ENCODE data around the gene CLTA. TPM values are rescaled to one million over a fixed set of nuclear protein-coding genes. Genes with fewer than 3 reads are reported as not detected.
A peak's percentile ranks its signal among the peaks of the same experiment; 100 is the strongest.

The CLTA gene
- total RNA-seq, 4 donors from 2014 or later: 136 to 195 (median 158) TPM

- ATAC-seq: no peak
- no peaks in the 10 kb centered on the region for H3K27me3 ChIP-seq
- H3K4me1 ChIP-seq: peaks cover 19 to 53% (median 31%) of the 10 kb centered on the region in 3 donors
- H3K9me3 ChIP-seq: no peaks in the 10 kb centered on the region
- no peak for TF ChIP-seq EP300 (IDR thresholded peaks at IDR 0.05)
- TF ChIP-seq POLR2AphosphoS5 (IDR thresholded peaks at IDR 0.05): no peak
- TF ChIP-seq, protein P1, sequence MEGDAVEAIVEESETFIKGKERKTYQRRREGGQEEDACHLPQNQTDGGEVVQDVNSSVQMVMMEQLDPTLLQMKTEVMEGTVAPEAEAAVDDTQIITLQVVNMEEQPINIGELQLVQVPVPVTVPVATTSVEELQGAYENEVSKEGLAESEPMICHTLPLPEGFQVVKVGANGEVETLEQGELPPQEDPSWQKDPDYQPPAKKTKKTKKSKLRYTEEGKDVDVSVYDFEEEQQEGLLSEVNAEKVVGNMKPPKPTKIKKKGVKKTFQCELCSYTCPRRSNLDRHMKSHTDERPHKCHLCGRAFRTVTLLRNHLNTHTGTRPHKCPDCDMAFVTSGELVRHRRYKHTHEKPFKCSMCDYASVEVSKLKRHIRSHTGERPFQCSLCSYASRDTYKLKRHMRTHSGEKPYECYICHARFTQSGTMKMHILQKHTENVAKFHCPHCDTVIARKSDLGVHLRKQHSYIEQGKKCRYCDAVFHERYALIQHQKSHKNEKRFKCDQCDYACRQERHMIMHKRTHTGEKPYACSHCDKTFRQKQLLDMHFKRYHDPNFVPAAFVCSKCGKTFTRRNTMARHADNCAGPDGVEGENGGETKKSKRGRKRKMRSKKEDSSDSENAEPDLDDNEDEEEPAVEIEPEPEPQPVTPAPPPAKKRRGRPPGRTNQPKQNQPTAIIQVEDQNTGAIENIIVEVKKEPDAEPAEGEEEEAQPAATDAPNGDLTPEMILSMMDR (IDR thresholded peaks at IDR 0.05): no peak
- no peak for TF ChIP-seq POLR2A (IDR thresholded peaks at IDR 0.05)
- H3K36me3 ChIP-seq: peaks cover 0 to 29% of the 10 kb centered on the region in 2 donors
- WGBS, 2 donors (ENCODE audit: low coverage in 1 of 2): 28 to 45% methylated on average over 3 to 4 of the region's 4 CpGs
- no peak overlapping the region for H3K4me3 ChIP-seq
- no peak overlapping the region for H3K27ac ChIP-seq
Measured at GRCh38 chr9:36194326-36195000, 3.7 kb downstream of the CLTA start.

DNA sequence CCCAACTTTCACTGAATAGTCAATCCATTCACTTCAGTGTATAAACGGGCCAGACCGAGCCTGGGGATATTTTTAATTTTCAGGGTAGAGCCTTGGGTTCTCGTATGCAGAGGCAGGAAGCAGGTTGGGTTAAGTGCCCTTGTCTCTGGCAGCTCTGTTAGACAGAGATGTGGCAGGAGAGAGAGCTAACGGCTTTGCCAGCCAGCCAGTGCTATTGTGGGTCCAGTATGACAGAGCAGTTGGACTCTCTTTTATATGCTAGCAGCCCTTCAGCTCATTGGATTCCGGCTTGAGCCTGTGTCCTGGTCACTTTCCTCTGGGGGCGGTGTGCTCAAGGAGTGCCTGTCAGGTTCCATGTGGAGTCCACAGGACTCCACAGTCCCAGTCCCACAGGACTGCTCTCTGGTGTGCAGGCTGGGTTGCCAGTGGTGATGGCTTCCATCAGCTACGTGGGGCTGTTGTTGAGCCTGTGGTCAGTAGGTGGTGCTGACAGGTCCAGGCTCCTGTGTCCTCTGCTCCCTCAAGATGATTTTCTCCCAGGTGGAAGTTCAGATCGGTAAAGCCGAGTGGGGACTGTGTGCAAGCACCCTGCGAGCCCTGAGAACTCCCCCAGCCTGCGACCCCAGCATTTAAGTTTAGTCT, 14.3 kb downstream of the CLTA start:
- no peak for TF ChIP-seq POLR2AphosphoS5 (IDR thresholded peaks at IDR 0.05)
- Histone ChIP-seq H3K4me1 (peaks cover 0 to 36% (median 7%) of the 10 kb centered on the region in 3 donors), H3K27ac (no peak overlapping the region), H3K36me3 (peaks cover 6 to 100% of the 10 kb centered on the region in 2 donors), H3K27me3 (no peaks in the 10 kb centered on the region), H3K9me3 (no peaks in the 10 kb centered on the region), H3K4me3 (no peak overlapping the region)
- ATAC-seq: no peak
- WGBS, 2 donors (ENCODE audit: low coverage in 1 of 2): 83 to 87% methylated on average over 3 of the region's 11 CpGs

DNA sequence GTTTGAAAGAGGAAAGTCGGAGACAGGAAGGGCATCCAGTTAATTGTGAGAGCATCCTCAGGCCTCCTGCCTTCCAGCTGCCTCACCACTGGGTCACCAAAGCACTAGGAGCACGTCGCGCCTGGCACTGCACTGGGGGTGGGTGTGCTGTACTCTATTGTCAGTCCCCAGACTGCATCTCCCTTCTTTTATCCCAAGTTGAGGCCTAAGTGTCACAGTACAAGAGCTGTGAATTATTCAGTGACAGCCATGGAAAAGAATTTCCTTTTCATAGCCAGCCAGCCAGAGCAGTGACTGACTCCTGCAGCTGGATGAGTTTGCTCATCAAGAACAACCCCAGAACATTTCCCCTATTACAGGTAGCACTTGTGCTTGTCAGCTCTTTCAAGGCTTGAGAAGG, 16.3 kb downstream of the CLTA start:
- no peaks in the 10 kb centered on the region for H3K9me3 ChIP-seq
- peak overlapping the region in 1 of 4 donors; percentile 28 for H3K27ac ChIP-seq
- H3K27me3 ChIP-seq: no peaks in the 10 kb centered on the region
- no peak overlapping the region for H3K4me3 ChIP-seq
- TF ChIP-seq, protein P1 (IDR thresholded peaks at IDR 0.05): no peak
- TF ChIP-seq POLR2AphosphoS5 (IDR thresholded peaks at IDR 0.05) (no peak), EP300 (IDR thresholded peaks at IDR 0.05) (no peak), POLR2A (IDR thresholded peaks at IDR 0.05) (no peak)
- 80 to 83% methylated on average over 1 of the region's 4 CpGs for WGBS, 2 donors (ENCODE audit: low coverage in 1 of 2)
- H3K36me3 ChIP-seq: peaks cover 6 to 100% of the 10 kb centered on the region in 2 donors
- peaks cover 4 to 56% (median 12%) of the 10 kb centered on the region in 3 donors for H3K4me1 ChIP-seq
- no peak for ATAC-seq

- Histone ChIP-seq H3K36me3 (peaks cover 6 to 100% of the 10 kb centered on the region in 2 donors), H3K4me1 (peaks cover 4 to 62% (median 12%) of the 10 kb centered on the region in 3 donors), H3K27me3 (no peaks in the 10 kb centered on the region), H3K27ac (peak overlapping the region in 2 of 4 donors; percentile 20 to 28), H3K4me3 (no peak overlapping the region), H3K9me3 (no peaks in the 10 kb centered on the region)
- TF ChIP-seq, protein P1 (IDR thresholded peaks at IDR 0.05): no peak
- no peak for TF ChIP-seq POLR2AphosphoS5 (IDR thresholded peaks at IDR 0.05)
- no peak for TF ChIP-seq POLR2A (IDR thresholded peaks at IDR 0.05)
- TF ChIP-seq EP300 (IDR thresholded peaks at IDR 0.05): no peak
- 0 to 29% methylated on average over 1 of the region's 1 CpG for WGBS, 2 donors (ENCODE audit: low coverage in 1 of 2)
- ATAC-seq: no peak
Measured at GRCh38 chr9:36207546-36208012, 16.9 kb downstream of the CLTA start.

- Histone ChIP-seq H3K27ac (peak overlapping the region in 1 of 4 donors; percentile 28), H3K27me3 (no peaks in the 10 kb centered on the region), H3K36me3 (peaks cover 6 to 100% of the 10 kb centered on the region in 2 donors), H3K4me1 (peaks cover 4 to 73% (median 12%) of the 10 kb centered on the region in 3 donors), H3K9me3 (no peaks in the 10 kb centered on the region), H3K4me3 (no peak overlapping the region)
- ATAC-seq: no peak
- TF ChIP-seq POLR2AphosphoS5 (IDR thresholded peaks at IDR 0.05) (no peak), EP300 (IDR thresholded peaks at IDR 0.05) (no peak), POLR2A (IDR thresholded peaks at IDR 0.05) (no peak)
- TF ChIP-seq, protein P1 (IDR thresholded peaks at IDR 0.05): no peak
- WGBS, 2 donors (ENCODE audit: low coverage in 1 of 2): 70 to 73% methylated on average over 7 to 10 of the region's 10 CpGs
Measured at GRCh38 chr9:36208521-36209253, 18.0 kb downstream of the CLTA start.

Data from gastroesophageal sphincter (tissue), 4 donors.